Heart right ventricle (tissue), 16 donors: ENCODE measurements around the gene IL37. TPM values are rescaled to one million over a fixed set of nuclear protein-coding genes. Genes with fewer than 3 reads are reported as not detected.

Experiments used
- ATAC-seq, 8 donors: fragments of 200-7000 bp; cut with Tn5 transposase; one replicate each; pipeline ENCODE4 v1.9.1; 2020; ENCODE audit warnings: mild to moderate bottlenecking in 8 of 8, moderate library complexity in 8 of 8, moderate number of reproducible peaks in 1 of 8
- DNase-seq, 2 donors: peaks; one replicate each; pipeline ENCODE4 v3.0.0-alpha.2; 2020
- H3K27ac ChIP-seq, 10 donors: fragments of 200-600 bp; sonication (generic) in 2 of 10; one replicate each; pipeline versions ENCODE4 v1.5.0 to v1.8.0; 2020 to 2022; ENCODE audit warnings: mild to moderate bottlenecking in 3 of 10
- H3K27me3 ChIP-seq, 7 donors: fragments of 200-600 bp; one replicate each; pipeline ENCODE4 v1.8.0; 2021 to 2022; ENCODE audit warnings: mild to moderate bottlenecking in 2 of 7
- H3K36me3 ChIP-seq, 9 donors: fragments of 200-600 bp; sonication (generic) in 1 of 9; one replicate each; pipeline versions ENCODE4 v1.5.0 to v1.8.0; 2020 to 2022; ENCODE audit warnings: mild to moderate bottlenecking in 2 of 9
- H3K4me1 ChIP-seq, 9 donors: fragments of 200-600 bp; sonication (generic) in 1 of 9; one replicate each; pipeline versions ENCODE4 v1.5.0 to v1.8.0; 2020 to 2022; ENCODE audit warnings: mild to moderate bottlenecking in 4 of 9
- H3K4me3 ChIP-seq, 10 donors: fragments of 200-600 bp; sonication (generic) in 2 of 10; one replicate each; pipeline versions ENCODE4 v1.5.0 to v1.8.0; 2020 to 2022; ENCODE audit warnings: mild to moderate bottlenecking in 7 of 10, moderate library complexity in 2 of 10
- H3K9me3 ChIP-seq, 11 donors: fragments of 200-600 bp in 10 of 11; sonication (generic) in 2 of 11; one replicate each; pipeline versions ENCODE4 v1.5.0 to v1.8.0; 2013 to 2022; ENCODE audit warnings: mild to moderate bottlenecking in 2 of 11, control low read depth in 1 of 11, moderate library complexity in 1 of 11
- CTCF ChIP-seq, 9 donors: fragments of 200-600 bp; sonication (generic) in 2 of 9; IDR thresholded peaks; one replicate each; pipeline versions ENCODE4 v1.5.0 to v1.8.0; 2021 to 2022; ENCODE audit warnings: antibody characterized with exemption in 9 of 9, mild to moderate bottlenecking in 5 of 9, moderate library complexity in 1 of 9
- WGBS, 2 donors: extraction: QIAGEN DNeasy Blood & Tissue Kit; methylation state at CpG; one replicate each; pipeline ENCODE4 v1.1.7; 2013; ENCODE audit warnings: inconsistent platforms in 1 of 2; 5-methylcytosine and 5-hydroxymethylcytosine counted together
- intact Hi-C, 10 donors: fragments of 100-400 bp; cut with DNase I; formaldehyde crosslinking; loops; one replicate each; pipeline versions ENCODE4 v1.11.1 to v1.14.2; 2022
- polyA plus RNA-seq, 2 donors: library from polyadenylated mRNA; stranded (reverse); fragments of 200-250 nt; gene quantifications; one replicate each; pipeline ENCODE4 v1.2.3, GENCODE V29; 2013
- total RNA-seq, 10 donors: library from RNA; stranded (reverse); fragmentation: NEBNext Ultra II Directional in 3 of 10; extraction: Animal tissue kit (Norgen Biotek cat#: 25700) in 3 of 10; gene quantifications; one replicate each; pipeline versions ENCODE4 v1.2.1 to v1.2.4, GENCODE V29; 2021 to 2023
- donor health status: Arrhythmogenic right ventricular cardiomyopathy.
- donor health status: ischemic (EF 13 %, LVEDD 7.1; RV severe dilation, severe dysfunction).
- donor health status: healthy with polysubstance abuse.
- donor health status: DM: no; HTN: yes; CAD: no.
- donor health status: DM: no; HTN: no; CAD: no.
- donor health status: ischemic (EF 25% LVEDD 6.9; RV normal size, moderate dysfunction).
- donor health status: ischemic (EF 25% LVEDD 5.7; RV mildly dilated, moderate dysfunction).
- donor health status: healthy.
- donor health status: DM: yes; HTN: yes; CAD: no.
- donor health status: Ischemic cardiomyopathy.
- donor health status: ischemic (EF 35%, LVEDD 5.7; RV mildly dilated, moderate dysfunction).
- donor health status: nonischemic (EF 11% LVEDD 7.7; RV severe dilation, severe dysfunction).
- donor health status: DM: yes; HTN: yes; CAD: no.
- donor health status: PGD.
- donor health status: ischemic (EF 29% LVEDD 5.4; RV normal size, mild dysfunction).
- donor health status: nonischemic (EF 23%, LVEDD 6.1; RV moderate dilation, normal function).

Gene IL37
- total and polyA plus RNA-seq, 12 donors: not detected

GRCh38 chr2:112884869-112885505 lies 26.0 kb upstream of the IL37 start:
- intact Hi-C loops: loop anchor here in 8 of 10 donors (2.0 to 5.0 kb wide), 4 partner anchors 123 to 138 kb away; partner anchors contain the start of gene CKAP2L (in 1 of the 8)
- Histone ChIP-seq H3K4me3 (no peak overlapping the region), H3K4me1 (peaks cover 0 to 24% (median 0%) of the 10 kb centered on the region in 9 donors), H3K9me3 (no peaks in the 10 kb centered on the region), H3K27me3 (peaks cover 0 to 6% (median 0%) of the 10 kb centered on the region in 7 donors), H3K36me3 (no peaks in the 10 kb centered on the region), H3K27ac (no peak overlapping the region)
- WGBS, 2 donors: 51 to 52% methylated on average over 6 of the region's 6 CpGs
- DNase-seq (peak; percentile 19 to 26), ATAC-seq (peak in 2 of 8 donors; percentile 37 to 67)
- TF ChIP-seq CTCF (IDR thresholded peaks at IDR 0.05): peak; percentile 27 to 85 (median 63)

GRCh38 chr2:112885506-112885902 lies 25.5 kb upstream of the IL37 start:
- intact Hi-C loops: loop anchor here in 4 of 10 donors (2.0 to 5.0 kb wide), 4 partner anchors 123 to 138 kb away; partner anchors contain the start of gene CKAP2L (in 1 of the 4)
- Histone ChIP-seq H3K9me3 (no peaks in the 10 kb centered on the region), H3K27me3 (peaks cover 0 to 6% (median 0%) of the 10 kb centered on the region in 7 donors), H3K27ac (no peak overlapping the region), H3K36me3 (no peaks in the 10 kb centered on the region), H3K4me3 (no peak overlapping the region), H3K4me1 (peaks cover 0 to 20% (median 0%) of the 10 kb centered on the region in 9 donors)
- ATAC-seq: no peak
- TF ChIP-seq CTCF (IDR thresholded peaks at IDR 0.05): no peak
- 77 to 80% methylated on average over 4 of the region's 4 CpGs for WGBS, 2 donors
- DNase-seq: no peak

DNA sequence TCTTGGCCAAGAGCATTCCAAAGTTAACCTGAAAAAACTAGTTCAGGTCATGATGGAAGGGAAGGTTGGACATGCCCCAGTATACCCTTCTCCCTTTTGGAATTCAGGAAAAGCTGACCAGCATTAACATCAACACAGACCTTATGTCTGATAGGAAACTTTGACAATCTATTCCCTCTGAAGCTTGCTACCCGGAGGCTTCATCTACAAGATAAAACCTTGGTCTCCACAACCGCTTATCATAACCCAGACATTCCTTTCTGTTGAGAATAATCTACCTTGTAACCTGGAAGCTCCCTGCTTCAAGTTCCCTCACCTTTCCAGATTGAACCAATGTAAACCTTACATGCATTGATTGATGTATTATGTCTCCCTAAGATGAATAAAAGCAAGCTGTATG lies 24.7 kb upstream of the IL37 start:
- Histone ChIP-seq H3K27me3 (peaks cover 0 to 6% (median 0%) of the 10 kb centered on the region in 7 donors), H3K9me3 (no peaks in the 10 kb centered on the region), H3K4me1 (peaks cover 0 to 12% (median 0%) of the 10 kb centered on the region in 9 donors), H3K36me3 (no peaks in the 10 kb centered on the region), H3K27ac (no peak overlapping the region), H3K4me3 (no peak overlapping the region)
- 67% methylated on average over 2 of the region's 2 CpGs for WGBS, 2 donors
- intact Hi-C loops: loop anchor here in 3 of 10 donors (5.0 kb wide), 3 partner anchors 124 to 139 kb away; partner anchors contain the start of gene CKAP2L (in 1 of the 3)
- TF ChIP-seq CTCF (IDR thresholded peaks at IDR 0.05): no peak
- no peak for DNase-seq
- ATAC-seq: no peak

DNA sequence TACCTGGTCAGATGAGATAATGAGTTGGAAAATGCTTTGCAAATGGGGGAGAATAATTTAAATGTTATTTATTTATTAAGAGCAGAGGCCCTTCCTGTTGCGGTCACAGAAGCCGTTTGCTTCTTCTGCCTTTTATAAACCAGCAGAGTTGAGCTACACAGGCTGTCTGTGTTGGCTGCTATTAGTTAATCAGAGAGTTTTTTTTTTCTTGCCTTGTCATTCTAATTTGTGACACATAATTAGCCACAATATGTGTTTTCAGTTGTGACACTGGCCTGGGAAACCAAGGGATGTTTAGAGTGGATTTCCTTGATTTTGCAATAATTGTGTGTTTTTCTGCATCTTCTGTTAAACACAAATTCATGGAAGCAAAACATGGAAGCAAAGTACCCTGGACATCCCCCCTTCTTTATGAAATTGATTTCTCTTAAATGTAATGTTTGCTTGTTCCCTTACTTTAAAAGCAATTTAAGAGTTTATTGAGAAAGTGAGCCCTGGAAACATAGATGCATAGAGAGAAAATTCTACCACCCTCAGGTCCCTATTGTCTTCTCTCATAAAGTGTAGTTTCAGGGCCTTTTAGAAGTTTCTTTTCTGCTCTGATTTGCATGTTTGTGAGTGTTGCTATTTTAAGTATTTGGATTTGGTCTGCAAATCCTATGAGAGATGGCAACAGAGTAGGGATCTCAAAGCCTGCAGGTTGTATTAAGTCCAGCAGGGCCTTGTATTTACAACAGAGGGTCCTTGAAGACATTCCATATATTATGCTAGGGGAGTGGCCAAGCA lies 22.8 kb upstream of the IL37 start:
- no peak for ATAC-seq
- H3K27me3 ChIP-seq: peaks cover 0 to 6% (median 3%) of the 10 kb centered on the region in 7 donors
- no peaks in the 10 kb centered on the region for H3K36me3 ChIP-seq
- DNase-seq: no peak
- no peak for TF ChIP-seq CTCF (IDR thresholded peaks at IDR 0.05)
- WGBS, 2 donors: 87 to 89% methylated on average over 2 of the region's 2 CpGs
- no peak overlapping the region for H3K4me3 ChIP-seq
- peaks cover 0 to 3% (median 0%) of the 10 kb centered on the region in 9 donors for H3K4me1 ChIP-seq
- H3K27ac ChIP-seq: no peak overlapping the region
- intact Hi-C loops: loop anchor here in 3 of 10 donors (5.0 kb wide), 3 partner anchors 126 to 141 kb away; partner anchors contain the start of gene CKAP2L (in 1 of the 3)
- H3K9me3 ChIP-seq: no peaks in the 10 kb centered on the region
